ENCODE measurements around the gene TTC17.

TTC17 gene

DNA sequence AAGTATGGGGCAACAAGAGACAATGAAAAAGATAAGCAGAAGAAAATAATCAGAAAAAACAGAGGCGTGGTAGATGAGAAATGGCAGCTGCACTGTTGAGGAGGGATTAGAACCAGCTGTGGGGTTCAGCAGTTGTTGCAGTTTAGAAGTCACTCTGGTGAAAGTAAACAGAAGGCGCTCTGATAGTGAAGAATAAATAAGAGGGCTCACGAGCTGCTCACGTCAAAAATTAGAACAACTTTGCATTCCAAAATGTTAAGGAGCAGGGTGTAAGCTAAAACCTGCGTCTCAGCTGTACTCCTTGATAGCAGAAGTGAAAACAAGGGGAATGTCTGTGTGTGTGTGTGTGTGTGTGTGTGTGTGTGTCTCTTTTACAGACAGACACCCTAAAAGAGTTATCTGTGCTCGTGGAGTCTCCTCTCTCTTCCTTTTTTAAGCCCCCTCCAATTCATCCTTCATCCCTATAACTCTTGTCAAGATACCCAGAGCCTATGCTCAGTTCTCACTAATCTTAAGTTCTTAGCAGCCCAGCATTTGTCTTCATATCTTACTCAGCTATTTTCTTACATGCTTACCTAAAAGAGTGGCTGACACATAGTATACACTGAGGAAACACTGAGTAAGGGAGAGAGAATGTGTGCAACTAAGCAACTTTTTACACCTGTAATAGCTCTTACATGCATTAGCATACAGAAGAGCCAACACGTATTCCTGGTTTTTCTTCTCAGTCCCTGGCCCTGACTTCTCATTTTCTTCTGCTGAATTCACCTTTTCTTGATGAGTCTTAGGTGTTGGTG is 8.9 kb downstream of the TTC17 start:
- no peak for TF ChIP-seq CTCF (IDR thresholded peaks at IDR 0.05; ENCODE audit: poor library complexity, severe bottlenecking)
- no peaks in the 10 kb centered on the region for H3K9me3 ChIP-seq (ENCODE audit: severe bottlenecking)
- DNase-seq (ENCODE audit: low spot score) (no peak), ATAC-seq (ENCODE audit: low read depth) (peak; percentile 40; the same call in 1 of the 3 replicates)
- H3K4me3 ChIP-seq (ENCODE audit: severe bottlenecking) = no peak overlapping the region
- no peaks in the 10 kb centered on the region for H3K27me3 ChIP-seq (ENCODE audit: insufficient read depth, poor library complexity, severe bottlenecking)
- H3K27ac ChIP-seq (ENCODE audit: poor library complexity, severe bottlenecking) = no peak overlapping the region
- peaks cover 40% of the 10 kb centered on the region for H3K36me3 ChIP-seq (ENCODE audit: low read depth)
- H3K4me1 ChIP-seq (ENCODE audit: insufficient read depth, poor library complexity, severe bottlenecking) = no peaks in the 10 kb centered on the region

- peaks cover 37% of the 10 kb centered on the region for H3K36me3 ChIP-seq (ENCODE audit: low read depth)
- no peaks in the 10 kb centered on the region for H3K27me3 ChIP-seq (ENCODE audit: insufficient read depth, poor library complexity, severe bottlenecking)
- no peak for DNase-seq (ENCODE audit: low spot score)
- 0 out of 3 replicates have a peak, but pooled peaks have one; percentile 39 for ATAC-seq (ENCODE audit: low read depth)
- TF ChIP-seq CTCF (IDR thresholded peaks at IDR 0.05; ENCODE audit: poor library complexity, severe bottlenecking) = no peak
- no peak overlapping the region for H3K4me3 ChIP-seq (ENCODE audit: severe bottlenecking)
- no peaks in the 10 kb centered on the region for H3K9me3 ChIP-seq (ENCODE audit: severe bottlenecking)
- peak overlapping the region; percentile 29 for H3K27ac ChIP-seq (ENCODE audit: poor library complexity, severe bottlenecking)
- H3K4me1 ChIP-seq (ENCODE audit: insufficient read depth, poor library complexity, severe bottlenecking) = peaks cover 20% of the 10 kb centered on the region
Measured at GRCh38 chr11:43376065-43376464, 17.3 kb downstream of the TTC17 start.

GRCh38 chr11:43376594-43376993 is 17.9 kb downstream of the TTC17 start:
- no peak for DNase-seq (ENCODE audit: low spot score)

DNA sequence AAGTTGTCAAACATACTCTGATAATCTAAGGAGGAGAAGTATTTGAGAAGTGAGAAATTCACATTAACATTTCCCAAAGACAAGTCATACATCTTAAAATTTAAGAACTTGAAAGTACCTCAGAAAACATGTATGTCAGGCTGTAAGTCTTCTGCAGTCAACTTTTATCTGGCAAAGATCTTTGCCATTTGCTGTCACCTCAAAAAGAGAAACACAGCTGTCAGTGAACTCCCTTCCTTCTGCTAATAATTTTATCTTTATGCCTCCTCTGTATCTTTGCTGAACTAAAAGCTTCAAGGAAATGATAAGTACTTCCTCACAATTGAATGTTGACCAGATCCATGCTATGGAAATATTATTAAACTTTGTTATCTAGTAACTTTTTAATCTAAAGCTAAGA is 18.7 kb downstream of the TTC17 start:
- Histone ChIP-seq H3K9me3 (ENCODE audit: severe bottlenecking) (no peaks in the 10 kb centered on the region), H3K36me3 (ENCODE audit: low read depth) (peaks cover 47% of the 10 kb centered on the region), H3K4me1 (ENCODE audit: insufficient read depth, poor library complexity, severe bottlenecking) (peaks cover 20% of the 10 kb centered on the region), H3K27me3 (ENCODE audit: insufficient read depth, poor library complexity, severe bottlenecking) (no peaks in the 10 kb centered on the region), H3K4me3 (ENCODE audit: severe bottlenecking) (no peak overlapping the region), H3K27ac (ENCODE audit: poor library complexity, severe bottlenecking) (no peak overlapping the region)
- TF ChIP-seq CTCF (IDR thresholded peaks at IDR 0.05; ENCODE audit: poor library complexity, severe bottlenecking) = no peak
- no peak for ATAC-seq (ENCODE audit: low read depth)
- no peak for DNase-seq (ENCODE audit: low spot score)

More at GRCh38 chr11:43376594-43376993, 17.9 kb downstream of the TTC17 start:
- ATAC-seq (ENCODE audit: low read depth) = peak; percentile 99
- no peak overlapping the region for H3K4me3 ChIP-seq (ENCODE audit: severe bottlenecking)
- peak overlapping the region; percentile 29 for H3K27ac ChIP-seq (ENCODE audit: poor library complexity, severe bottlenecking)
- TF ChIP-seq CTCF (IDR thresholded peaks at IDR 0.05; ENCODE audit: poor library complexity, severe bottlenecking) = no peak
- no peaks in the 10 kb centered on the region for H3K27me3 ChIP-seq (ENCODE audit: insufficient read depth, poor library complexity, severe bottlenecking)
- H3K4me1 ChIP-seq (ENCODE audit: insufficient read depth, poor library complexity, severe bottlenecking) = peaks cover 20% of the 10 kb centered on the region
- H3K36me3 ChIP-seq (ENCODE audit: low read depth) = peaks cover 40% of the 10 kb centered on the region
- no peaks in the 10 kb centered on the region for H3K9me3 ChIP-seq (ENCODE audit: severe bottlenecking)

GRCh38 chr11:43378897-43379296 is 20.2 kb downstream of the TTC17 start:
- no peaks in the 10 kb centered on the region for H3K27me3 ChIP-seq (ENCODE audit: insufficient read depth, poor library complexity, severe bottlenecking)
- H3K9me3 ChIP-seq (ENCODE audit: severe bottlenecking) = no peaks in the 10 kb centered on the region
- H3K36me3 ChIP-seq (ENCODE audit: low read depth) = peaks cover 41% of the 10 kb centered on the region
- ATAC-seq (ENCODE audit: low read depth) (no peak), DNase-seq (ENCODE audit: low spot score) (no peak)
- H3K27ac ChIP-seq (ENCODE audit: poor library complexity, severe bottlenecking) = no peak overlapping the region
- TF ChIP-seq CTCF (IDR thresholded peaks at IDR 0.05; ENCODE audit: poor library complexity, severe bottlenecking) = no peak
- H3K4me1 ChIP-seq (ENCODE audit: insufficient read depth, poor library complexity, severe bottlenecking) = peaks cover 20% of the 10 kb centered on the region
- no peak overlapping the region for H3K4me3 ChIP-seq (ENCODE audit: severe bottlenecking)

Data from RWPE2 (cell line).